H1 (cell line): ENCODE results near the gene MREG.

Source experiments
- CEBPB ChIP-seq: IDR thresholded peaks from 2 replicates; pipeline ENCODE4 v1.6.1; 2012; ENCODE audit warnings: low read depth, low read length
- EP300 ChIP-seq, 2 experiments: IDR thresholded peaks; 1 replicate in 1 of 2; 2 replicates in 1 of 2; pipeline ENCODE4 v1.6.1; 2011 to 2012; ENCODE audit warnings: low read depth in 2 of 2, low read length in 2 of 2, mild to moderate bottlenecking in 2 of 2, borderline replicate concordance in 1 of 2, inconsistent platforms in 1 of 2, moderate library complexity in 1 of 2
- HDAC6 ChIP-seq: IDR thresholded peaks from one replicate; pipeline ENCODE4 v1.7.1; 2012; ENCODE audit warnings: low read depth, mild to moderate bottlenecking, inconsistent platforms, low read length, moderate library complexity
- JUN ChIP-seq: IDR thresholded peaks from 2 replicates; pipeline ENCODE4 v1.6.1; 2011; ENCODE audit warnings: low read depth, mild to moderate bottlenecking, improper control_type of control experiment, low read length
- POLR2A ChIP-seq, 2 experiments: IDR thresholded peaks; 1 replicate in 1 of 2; 2 replicates in 1 of 2; pipeline ENCODE4 v1.6.1; 2011; ENCODE audit warnings: low read depth in 2 of 2, low read length in 2 of 2, mild to moderate bottlenecking in 2 of 2; ENCODE audit errors: control extremely low read depth in 1 of 2
- RAD21 ChIP-seq, 2 experiments: IDR thresholded peaks in 1 of 2; conservative IDR thresholded peaks in 1 of 2; 2 replicates each; pipeline ENCODE4 v1.6.1; 2011; ENCODE audit warnings: low read depth in 2 of 2, low read length in 2 of 2, improper control_type of control experiment in 1 of 2, inconsistent platforms in 1 of 2, mild to moderate bottlenecking in 1 of 2, moderate library complexity in 1 of 2
- YY1 ChIP-seq: IDR thresholded peaks from 2 replicates; pipeline ENCODE4 v1.6.1; 2011; ENCODE audit warnings: low read depth, mild to moderate bottlenecking, low read length
- TF ChIP-seq, protein P1 (sequence below), 3 experiments: IDR thresholded peaks; 1 replicate in 2 of 3; 2 replicates in 1 of 3; pipeline versions ENCODE4 v1.5.1 to v1.6.1; 2011; ENCODE audit warnings: low read length in 3 of 3, mild to moderate bottlenecking in 3 of 3, inconsistent platforms in 2 of 3, low read depth in 1 of 3, moderate library complexity in 1 of 3; ENCODE audit not compliant: insufficient read depth in 1 of 3; ENCODE audit errors: control extremely low read depth in 1 of 3

DNA sequence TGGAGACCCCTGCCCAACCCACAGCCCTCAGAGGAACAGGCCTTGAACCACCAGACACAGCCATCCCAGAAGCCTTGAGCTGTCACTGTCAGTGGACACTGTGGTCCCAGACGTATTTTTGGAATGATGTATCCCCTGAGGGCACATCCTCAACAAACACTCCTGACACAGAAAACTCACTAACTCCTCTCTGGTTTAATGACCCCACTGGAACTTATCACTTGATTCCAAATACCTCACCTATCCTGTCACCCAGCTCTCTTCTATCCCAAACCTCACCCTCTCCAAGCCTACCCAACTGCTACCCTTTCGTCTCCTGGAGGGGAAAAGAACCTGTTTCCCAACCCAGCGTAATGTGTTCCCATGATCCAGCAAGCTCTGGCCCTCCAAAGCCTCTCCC lies 111.6 kb downstream of the MREG start:
- no peak for TF ChIP-seq JUN
- TF ChIP-seq, protein P1, sequence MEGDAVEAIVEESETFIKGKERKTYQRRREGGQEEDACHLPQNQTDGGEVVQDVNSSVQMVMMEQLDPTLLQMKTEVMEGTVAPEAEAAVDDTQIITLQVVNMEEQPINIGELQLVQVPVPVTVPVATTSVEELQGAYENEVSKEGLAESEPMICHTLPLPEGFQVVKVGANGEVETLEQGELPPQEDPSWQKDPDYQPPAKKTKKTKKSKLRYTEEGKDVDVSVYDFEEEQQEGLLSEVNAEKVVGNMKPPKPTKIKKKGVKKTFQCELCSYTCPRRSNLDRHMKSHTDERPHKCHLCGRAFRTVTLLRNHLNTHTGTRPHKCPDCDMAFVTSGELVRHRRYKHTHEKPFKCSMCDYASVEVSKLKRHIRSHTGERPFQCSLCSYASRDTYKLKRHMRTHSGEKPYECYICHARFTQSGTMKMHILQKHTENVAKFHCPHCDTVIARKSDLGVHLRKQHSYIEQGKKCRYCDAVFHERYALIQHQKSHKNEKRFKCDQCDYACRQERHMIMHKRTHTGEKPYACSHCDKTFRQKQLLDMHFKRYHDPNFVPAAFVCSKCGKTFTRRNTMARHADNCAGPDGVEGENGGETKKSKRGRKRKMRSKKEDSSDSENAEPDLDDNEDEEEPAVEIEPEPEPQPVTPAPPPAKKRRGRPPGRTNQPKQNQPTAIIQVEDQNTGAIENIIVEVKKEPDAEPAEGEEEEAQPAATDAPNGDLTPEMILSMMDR (IDR thresholded peaks at IDR 0.05; ENCODE audit: control extremely low read depth in 1 of 3, insufficient read depth in 1 of 3, low read depth in 1 of 3, low read length in 3 of 3): no peak
- TF ChIP-seq RAD21 (IDR thresholded peaks at IDR 0.05 in 1 of 2, conservative IDR thresholded peaks at IDR 0.05 in 1 of 2; ENCODE audit: low read depth in 2 of 2, low read length in 2 of 2): no peak
- no peak for TF ChIP-seq EP300 (IDR thresholded peaks at IDR 0.05; ENCODE audit: borderline replicate concordance in 1 of 2, low read depth in 2 of 2, low read length in 2 of 2)
- no peak for TF ChIP-seq YY1
- no peak for TF ChIP-seq CEBPB
- TF ChIP-seq HDAC6: no peak
- TF ChIP-seq POLR2A (IDR thresholded peaks at IDR 0.05; ENCODE audit: control extremely low read depth in 1 of 2, low read depth in 2 of 2, low read length in 2 of 2): no peak
